Measurements from ENCODE around the gene EMX1. TPM values are rescaled to one million over a fixed set of nuclear protein-coding genes. Genes with fewer than 3 reads are reported as not detected.

The EMX1 gene
- polyA plus RNA-seq, 1 donor from 2014 or later: 0.33 TPM

GRCh38 chr2:72871880-72872279, 45.4 kb upstream of the EMX1 start:
- Histone ChIP-seq H3F3A (ENCODE audit: insufficient read depth, low read length, poor library complexity, severe bottlenecking) (no peaks in the 10 kb centered on the region), H3K36me3 (ENCODE audit: insufficient read depth, low read length) (no peaks in the 10 kb centered on the region), H3K9me3 (ENCODE audit: low read length) (peaks cover 3% of the 10 kb centered on the region), H4K20me1 (ENCODE audit: insufficient read depth) (no peaks in the 10 kb centered on the region), H3K9ac (ENCODE audit: low read length) (no peak overlapping the region), H3K4me2 (ENCODE audit: low read length) (no peak overlapping the region), H3K27ac (ENCODE audit: low read length) (no peak overlapping the region), H3K79me2 (replicated peaks; ENCODE audit: insufficient read depth, low read length) (no peaks in the 10 kb centered on the region), H3K4me3 (ENCODE audit: low read length) (no peak overlapping the region), H2AFZ (ENCODE audit: low read depth, low read length) (no peak overlapping the region), H3K9me2 (ENCODE audit: insufficient read depth, low read length) (no peaks in the 10 kb centered on the region), H3K27me3 (ENCODE audit: insufficient read depth, low read depth, low read length) (no peaks in the 10 kb centered on the region)
- TF ChIP-seq, protein P1, sequence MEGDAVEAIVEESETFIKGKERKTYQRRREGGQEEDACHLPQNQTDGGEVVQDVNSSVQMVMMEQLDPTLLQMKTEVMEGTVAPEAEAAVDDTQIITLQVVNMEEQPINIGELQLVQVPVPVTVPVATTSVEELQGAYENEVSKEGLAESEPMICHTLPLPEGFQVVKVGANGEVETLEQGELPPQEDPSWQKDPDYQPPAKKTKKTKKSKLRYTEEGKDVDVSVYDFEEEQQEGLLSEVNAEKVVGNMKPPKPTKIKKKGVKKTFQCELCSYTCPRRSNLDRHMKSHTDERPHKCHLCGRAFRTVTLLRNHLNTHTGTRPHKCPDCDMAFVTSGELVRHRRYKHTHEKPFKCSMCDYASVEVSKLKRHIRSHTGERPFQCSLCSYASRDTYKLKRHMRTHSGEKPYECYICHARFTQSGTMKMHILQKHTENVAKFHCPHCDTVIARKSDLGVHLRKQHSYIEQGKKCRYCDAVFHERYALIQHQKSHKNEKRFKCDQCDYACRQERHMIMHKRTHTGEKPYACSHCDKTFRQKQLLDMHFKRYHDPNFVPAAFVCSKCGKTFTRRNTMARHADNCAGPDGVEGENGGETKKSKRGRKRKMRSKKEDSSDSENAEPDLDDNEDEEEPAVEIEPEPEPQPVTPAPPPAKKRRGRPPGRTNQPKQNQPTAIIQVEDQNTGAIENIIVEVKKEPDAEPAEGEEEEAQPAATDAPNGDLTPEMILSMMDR (IDR thresholded peaks at IDR 0.05; ENCODE audit: poor library complexity, severe bottlenecking): no peak
- TF ChIP-seq SMC3 (conservative IDR thresholded peaks at IDR 0.05; ENCODE audit: poor library complexity) (no peak), EP300 (conservative IDR thresholded peaks at IDR 0.05; ENCODE audit: poor library complexity, severe bottlenecking) (no peak), RAD21 (conservative IDR thresholded peaks at IDR 0.05) (no peak), MXI1 (conservative IDR thresholded peaks at IDR 0.05; ENCODE audit: poor library complexity, severe bottlenecking) (no peak), POLR2AphosphoS5 (IDR thresholded peaks at IDR 0.05) (no peak), EZH2 (IDR thresholded peaks at IDR 0.05; ENCODE audit: borderline replicate concordance, insufficient read depth, low read length, poor library complexity, severe bottlenecking) (no peak), TAF1 (IDR thresholded peaks at IDR 0.05; ENCODE audit: low read depth) (no peak)
- TF ChIP-seq, protein P2, sequence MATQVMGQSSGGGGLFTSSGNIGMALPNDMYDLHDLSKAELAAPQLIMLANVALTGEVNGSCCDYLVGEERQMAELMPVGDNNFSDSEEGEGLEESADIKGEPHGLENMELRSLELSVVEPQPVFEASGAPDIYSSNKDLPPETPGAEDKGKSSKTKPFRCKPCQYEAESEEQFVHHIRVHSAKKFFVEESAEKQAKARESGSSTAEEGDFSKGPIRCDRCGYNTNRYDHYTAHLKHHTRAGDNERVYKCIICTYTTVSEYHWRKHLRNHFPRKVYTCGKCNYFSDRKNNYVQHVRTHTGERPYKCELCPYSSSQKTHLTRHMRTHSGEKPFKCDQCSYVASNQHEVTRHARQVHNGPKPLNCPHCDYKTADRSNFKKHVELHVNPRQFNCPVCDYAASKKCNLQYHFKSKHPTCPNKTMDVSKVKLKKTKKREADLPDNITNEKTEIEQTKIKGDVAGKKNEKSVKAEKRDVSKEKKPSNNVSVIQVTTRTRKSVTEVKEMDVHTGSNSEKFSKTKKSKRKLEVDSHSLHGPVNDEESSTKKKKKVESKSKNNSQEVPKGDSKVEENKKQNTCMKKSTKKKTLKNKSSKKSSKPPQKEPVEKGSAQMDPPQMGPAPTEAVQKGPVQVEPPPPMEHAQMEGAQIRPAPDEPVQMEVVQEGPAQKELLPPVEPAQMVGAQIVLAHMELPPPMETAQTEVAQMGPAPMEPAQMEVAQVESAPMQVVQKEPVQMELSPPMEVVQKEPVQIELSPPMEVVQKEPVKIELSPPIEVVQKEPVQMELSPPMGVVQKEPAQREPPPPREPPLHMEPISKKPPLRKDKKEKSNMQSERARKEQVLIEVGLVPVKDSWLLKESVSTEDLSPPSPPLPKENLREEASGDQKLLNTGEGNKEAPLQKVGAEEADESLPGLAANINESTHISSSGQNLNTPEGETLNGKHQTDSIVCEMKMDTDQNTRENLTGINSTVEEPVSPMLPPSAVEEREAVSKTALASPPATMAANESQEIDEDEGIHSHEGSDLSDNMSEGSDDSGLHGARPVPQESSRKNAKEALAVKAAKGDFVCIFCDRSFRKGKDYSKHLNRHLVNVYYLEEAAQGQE (IDR thresholded peaks at IDR 0.05; ENCODE audit: borderline replicate concordance): no peak

DNA sequence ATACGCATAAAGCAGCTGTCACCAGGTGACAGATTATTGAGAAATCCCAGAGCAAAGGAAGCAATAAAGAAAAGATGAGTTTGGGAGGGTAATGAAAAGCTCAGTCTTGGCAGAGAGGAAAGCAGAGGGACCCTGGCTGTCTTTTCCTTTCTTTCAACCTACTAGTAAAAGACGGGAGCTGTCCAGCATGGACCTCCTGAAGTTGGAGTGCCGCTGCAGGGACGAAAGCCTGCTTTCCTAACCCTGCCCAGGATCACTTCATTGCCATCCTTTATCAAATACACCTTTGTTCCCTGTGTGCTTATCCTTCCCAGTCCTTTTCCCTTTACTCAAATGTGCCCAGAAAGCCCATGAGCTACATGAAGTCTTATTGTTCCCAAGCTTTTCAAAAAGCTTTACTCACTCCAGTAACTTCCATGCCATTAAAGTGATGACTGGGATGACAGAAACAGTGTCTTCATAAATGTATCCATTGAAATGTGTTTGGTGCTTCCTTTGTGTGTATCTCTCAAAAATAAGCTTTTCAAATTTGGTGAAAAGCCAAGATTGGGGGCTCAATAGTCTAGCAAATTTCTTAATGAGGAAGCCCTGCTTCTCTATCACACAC, 33.9 kb upstream of the EMX1 start:
- Histone ChIP-seq H3K9me2 (ENCODE audit: insufficient read depth, low read length) (no peaks in the 10 kb centered on the region), H3K9ac (ENCODE audit: low read length) (no peak overlapping the region), H3K36me3 (ENCODE audit: insufficient read depth, low read length) (no peaks in the 10 kb centered on the region), H3K9me3 (ENCODE audit: low read length) (no peaks in the 10 kb centered on the region), H3K27me3 (ENCODE audit: insufficient read depth, low read depth, low read length) (peaks cover 58% of the 10 kb centered on the region), H3K4me3 (ENCODE audit: low read length) (no peak overlapping the region), H3K79me2 (replicated peaks; ENCODE audit: insufficient read depth, low read length) (no peaks in the 10 kb centered on the region), H3K4me2 (ENCODE audit: low read length) (no peak overlapping the region), H3K27ac (ENCODE audit: low read length) (no peak overlapping the region), H3F3A (ENCODE audit: insufficient read depth, low read length, poor library complexity, severe bottlenecking) (no peaks in the 10 kb centered on the region), H2AFZ (ENCODE audit: low read depth, low read length) (no peak overlapping the region), H4K20me1 (ENCODE audit: insufficient read depth) (no peaks in the 10 kb centered on the region)
- TF ChIP-seq MXI1 (conservative IDR thresholded peaks at IDR 0.05; ENCODE audit: poor library complexity, severe bottlenecking): no peak
- TF ChIP-seq, protein P2 (IDR thresholded peaks at IDR 0.05; ENCODE audit: borderline replicate concordance): peak; percentile 69

Data from neural cell (in vitro differentiated cells).